A549 (cell line): ENCODE measurements around the gene AKT1S1. TPM values are rescaled to one million over a fixed set of nuclear protein-coding genes. Genes with fewer than 3 reads are reported as not detected.

Source experiments
- ATAC-seq, 2 experiments: fragments of 200-7000 bp in 1 of 2; fragments of >200 bp in 1 of 2; cut with Nextera tagmentation in 1 of 2; cut with Tn5 transposase in 1 of 2; 3 replicates each; pipeline versions ENCODE4 v1.8.0 to v1.9.1; 2018 to 2020; ENCODE audit warnings: mild to moderate bottlenecking in 1 of 2, moderate library complexity in 1 of 2
- CTCF ChIA-PET: fragments of 300-600 bp; sonication (Branson Sonifier 250); formaldehyde crosslinking; extraction: SDS; loops from one replicate; lab custom pipeline; 2021; ENCODE audit warnings: antibody characterized with exemption, inconsistent platforms; lab: Yijun Ruan, JAX
- POLR2A ChIA-PET: fragments of 350-600 bp; formaldehyde crosslinking; extraction: SDS; loops from one replicate; lab custom pipeline; 2021; ENCODE audit warnings: antibody characterized with exemption, inconsistent platforms; lab: Yijun Ruan, JAX
- DNase-seq, 2 experiments: peaks; one replicate each; pipeline versions ENCODE4 v3.0.0 to v3.0.0-alpha.2; 2011 to 2016; ENCODE audit warnings: low read depth in 1 of 2, low spot score in 1 of 2
- FAIRE-seq: peaks from 2 replicates; lab custom pipeline; 2011; peaks lifted over from hg19 to GRCh38; lab: Jason Lieb, UNC
- H3K27ac ChIP-seq, 2 experiments: fragments of >200 bp; sonication (Bioruptor Twin); formaldehyde crosslinking; 3 replicates each; pipeline ENCODE4 v1.5.1; 2016 to 2017
- H3K4me1 ChIP-seq: fragments of >200 bp; sonication (Bioruptor Twin); formaldehyde crosslinking; 3 replicates; pipeline ENCODE4 v1.6.1; 2016
- H3K4me2 ChIP-seq: fragments of >200 bp; sonication (Bioruptor Twin); formaldehyde crosslinking; 3 replicates; pipeline ENCODE4 v1.6.1; 2016
- H3K4me3 ChIP-seq: fragments of >200 bp; sonication (Bioruptor Twin); formaldehyde crosslinking; 3 replicates; pipeline ENCODE4 v1.5.1; 2016
- H3K9me3 ChIP-seq: fragments of >200 bp; sonication (Bioruptor Twin); formaldehyde crosslinking; 3 replicates; pipeline ENCODE4 v1.6.1; 2016
- BHLHE40 ChIP-seq: IDR thresholded peaks from 2 replicates; pipeline ENCODE4 v1.6.1; 2012; ENCODE audit warnings: low read depth, low read length, inconsistent platforms
- CBX2 ChIP-seq: fragments of 200-600 bp; sonication (generic); IDR thresholded peaks from 2 replicates; pipeline ENCODE4 v1.6.1; 2016; ENCODE audit warnings: low read depth, mild to moderate bottlenecking, borderline replicate concordance
- CBX8 ChIP-seq: fragments of 200-600 bp; sonication (generic); IDR thresholded peaks from 2 replicates; pipeline ENCODE4 v1.6.1; 2016
- CEBPB ChIP-seq, 2 experiments: fragments of >200 bp in 1 of 2; sonication (Bioruptor Twin) in 1 of 2; formaldehyde crosslinking in 1 of 2; IDR thresholded peaks; 2 replicates each; pipeline ENCODE4 v1.6.1; 2012 to 2016
- CHD2 ChIP-seq: fragments of 150-350 bp; IDR thresholded peaks from 2 replicates; pipeline ENCODE4 v1.6.1; 2014; ENCODE audit warnings: low read length; ENCODE audit not compliant: partially characterized antibody
- CHD4 ChIP-seq: fragments of 200-600 bp; sonication (generic); IDR thresholded peaks from 2 replicates; pipeline ENCODE4 v1.6.1; 2016; ENCODE audit warnings: antibody characterized with exemption, mild to moderate bottlenecking, borderline replicate concordance
- EHF ChIP-seq: fragments of 250-450 bp; sonication (Bioruptor Pico); IDR thresholded peaks from 2 replicates; pipeline ENCODE4 v1.5.0; 2020; ENCODE audit warnings: mild to moderate bottlenecking
- ELK1 ChIP-seq: fragments of 150-350 bp; IDR thresholded peaks from 2 replicates; pipeline ENCODE4 v1.6.1; 2014; ENCODE audit warnings: low read depth, mild to moderate bottlenecking, low read length
- EP300 ChIP-seq, 2 experiments: fragments of >200 bp; sonication (Bioruptor Twin); formaldehyde crosslinking; IDR thresholded peaks; 2 replicates in 1 of 2; 3 replicates in 1 of 2; pipeline ENCODE4 v1.6.1; 2016 to 2017
- FOSB ChIP-seq: fragments of 250-450 bp; sonication (Bioruptor Pico); IDR thresholded peaks from 2 replicates; pipeline ENCODE4 v1.5.0; 2020; ENCODE audit warnings: mild to moderate bottlenecking, moderate library complexity
- GATA3 ChIP-seq: IDR thresholded peaks from 2 replicates; pipeline ENCODE4 v1.6.1; 2012; ENCODE audit warnings: borderline replicate concordance
- HDAC2 ChIP-seq: fragments of 200-600 bp; sonication (generic); IDR thresholded peaks from 2 replicates; pipeline ENCODE4 v1.6.1; 2016
- HEYL ChIP-seq: fragments of 250-450 bp; sonication (Bioruptor Pico); IDR thresholded peaks from 2 replicates; pipeline ENCODE4 v1.8.0; 2021; ENCODE audit warnings: mild to moderate bottlenecking, moderate library complexity
- HOXA7 ChIP-seq: fragments of 250-450 bp; sonication (Bioruptor Pico); IDR thresholded peaks from 2 replicates; pipeline ENCODE4 v1.5.0; 2020; ENCODE audit warnings: mild to moderate bottlenecking, moderate library complexity
- HOXB13 ChIP-seq: fragments of 250-450 bp; sonication (Bioruptor Pico); IDR thresholded peaks from 2 replicates; pipeline ENCODE4 v1.5.0; 2020; ENCODE audit warnings: low read depth, mild to moderate bottlenecking, moderate library complexity
- JUN ChIP-seq, 2 experiments: fragments of >200 bp; sonication (Bioruptor Twin); formaldehyde crosslinking; IDR thresholded peaks; 2 replicates in 1 of 2; 3 replicates in 1 of 2; pipeline ENCODE4 v1.6.1; 2016 to 2017
- MAZ ChIP-seq: fragments of 150-350 bp; IDR thresholded peaks from 2 replicates; pipeline ENCODE4 v1.6.1; 2014; ENCODE audit warnings: antibody characterized with exemption, low read depth, low read length, borderline replicate concordance
- MYC ChIP-seq: IDR thresholded peaks from 2 replicates; pipeline ENCODE4 v1.6.1; 2012; ENCODE audit warnings: mild to moderate bottlenecking, inconsistent platforms, low read length, improper control_type of control experiment, borderline replicate concordance
- NR3C1 ChIP-seq: fragments of >200 bp; sonication (Bioruptor Twin); formaldehyde crosslinking; IDR thresholded peaks from 3 replicates; pipeline ENCODE4 v1.6.1; 2017
- PBX3 ChIP-seq: IDR thresholded peaks from 2 replicates; pipeline ENCODE4 v1.6.1; 2012
- POLR2AphosphoS2 ChIP-seq: conservative IDR thresholded peaks from 2 replicates; pipeline ENCODE4 v1.6.1; 2012; ENCODE audit warnings: low read length, improper control_type of control experiment, inconsistent platforms
- RARB ChIP-seq: fragments of 250-450 bp; sonication (Bioruptor Pico); IDR thresholded peaks from 2 replicates; pipeline ENCODE4 v1.8.0; 2021; ENCODE audit warnings: mild to moderate bottlenecking, moderate library complexity
- RCOR1 ChIP-seq: fragments of 150-350 bp; IDR thresholded peaks from 2 replicates; pipeline ENCODE4 v1.6.1; 2014; ENCODE audit warnings: antibody characterized with exemption, low read length, low read depth
- TFCP2L1 ChIP-seq: fragments of 250-450 bp; sonication (Bioruptor Pico); IDR thresholded peaks from 2 replicates; pipeline ENCODE4 v1.5.0; 2021; ENCODE audit warnings: mild to moderate bottlenecking
- ZC3H11A ChIP-seq: fragments of 450-650 bp; IDR thresholded peaks from 2 replicates; pipeline ENCODE4 v1.6.1; 2014; ENCODE audit warnings: antibody characterized with exemption, mild to moderate bottlenecking
- ZFP36 ChIP-seq: fragments of 450-650 bp; IDR thresholded peaks from 2 replicates; pipeline ENCODE4 v1.6.1; 2014; ENCODE audit warnings: borderline replicate concordance; ENCODE audit not compliant: partially characterized antibody
- ZSCAN20 ChIP-seq: fragments of 250-450 bp; sonication (Bioruptor Pico); IDR thresholded peaks from 2 replicates; pipeline ENCODE4 v1.8.0; 2022; ENCODE audit warnings: mild to moderate bottlenecking, moderate library complexity
- WGBS: methylation state at CpG from one replicate; pipeline ENCODE4 v1.1.6; 2017; ENCODE audit errors: missing lambda C conversion rate; 5-methylcytosine and 5-hydroxymethylcytosine counted together
- polyA plus RNA-seq, 4 experiments: library from polyadenylated mRNA; depleted of rRNA in 3 of 4; stranded (reverse); fragments of >200 nt; fragmentation: RNase III in 1 of 4; extraction: RNeasy Plus Mini Kit Qiagen cat#74134 plus additional on column Dnase treatment in 1 of 4; gene quantifications; 2 replicates in 3 of 4; 3 replicates in 1 of 4; pipeline ENCODE4 v1.2.3, GENCODE V29; 2011 to 2017
- TF ChIP-seq, protein P1 (sequence below): fragments of 250-450 bp; sonication (Bioruptor Pico); IDR thresholded peaks from 2 replicates; pipeline ENCODE4 v1.5.0; 2021; ENCODE audit warnings: mild to moderate bottlenecking, moderate library complexity, borderline replicate concordance
- TF ChIP-seq, protein P2 (sequence below): fragments of >200 bp; sonication (Bioruptor Twin); formaldehyde crosslinking; IDR thresholded peaks from 3 replicates; pipeline ENCODE4 v1.6.1; 2016
- TF ChIP-seq, protein P3 (sequence below): fragments of 200-600 bp; sonication (generic); IDR thresholded peaks from 2 replicates; pipeline ENCODE4 v1.6.1; 2016; ENCODE audit warnings: antibody characterized with exemption, mild to moderate bottlenecking, moderate library complexity

The AKT1S1 gene
- polyA plus RNA-seq, 2 of the 4 experiments (the other 2 are of a cell fraction), result 39.2 to 75.9 TPM

- TF ChIP-seq MYC (peak; percentile 62; the same call in 1 of the 2 replicates), JUN (IDR thresholded peaks at IDR 0.05) (peak; percentile 80 to 95; a peak in 4 of 5 replicates), HOXA7 (no peak), CBX2 (no peak), HEYL (CRISPR knock-in tag) (no peak), HOXB13 (no peak), TFCP2L1 (CRISPR knock-in tag) (peak; percentile 67; the same call in 1 of the 2 replicates), MAZ (peak; percentile 87; the same call in 1 of the 2 replicates), CHD2 (peak; percentile 26), EP300 (IDR thresholded peaks at IDR 0.05) (peak in 1 of 2 experiments; percentile 12; a peak in 1 of 5 replicates), FOSB (CRISPR knock-in tag) (0 out of 2 replicates have a peak, but pooled peaks have one; percentile 33), HDAC2 (no peak), CEBPB (IDR thresholded peaks at IDR 0.05) (0 out of 4 replicates have a peak, but pooled peaks of 1 of the 2 experiments have one; percentile 1)
- TF ChIP-seq, protein P1, sequence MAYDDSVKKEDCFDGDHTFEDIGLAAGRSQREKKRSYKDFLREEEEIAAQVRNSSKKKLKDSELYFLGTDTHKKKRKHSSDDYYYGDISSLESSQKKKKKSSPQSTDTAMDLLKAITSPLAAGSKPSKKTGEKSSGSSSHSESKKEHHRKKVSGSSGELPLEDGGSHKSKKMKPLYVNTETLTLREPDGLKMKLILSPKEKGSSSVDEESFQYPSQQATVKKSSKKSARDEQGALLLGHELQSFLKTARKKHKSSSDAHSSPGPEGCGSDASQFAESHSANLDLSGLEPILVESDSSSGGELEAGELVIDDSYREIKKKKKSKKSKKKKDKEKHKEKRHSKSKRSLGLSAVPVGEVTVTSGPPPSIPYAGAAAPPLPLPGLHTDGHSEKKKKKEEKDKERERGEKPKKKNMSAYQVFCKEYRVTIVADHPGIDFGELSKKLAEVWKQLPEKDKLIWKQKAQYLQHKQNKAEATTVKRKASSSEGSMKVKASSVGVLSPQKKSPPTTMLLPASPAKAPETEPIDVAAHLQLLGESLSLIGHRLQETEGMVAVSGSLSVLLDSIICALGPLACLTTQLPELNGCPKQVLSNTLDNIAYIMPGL (CRISPR knock-in tag), result no peak
- TF ChIP-seq, all 56 proteins: peak for 19
Measured at GRCh38 chr19:49866933-49867782, 10.0 kb downstream of the AKT1S1 start, which contains the start of gene PNKP (continued).

- ChIA-PET CTCF (interaction anchor here (1.2 to 2.6 kb wide), 3 partner anchors 9 to 55 kb away, joined by 3 to 13 read pairs (median 5); no protein-coding TSS in a partner anchor), POLR2A (interaction anchor here (0.5 to 1.3 kb wide), 4 partner anchors 11 to 1036 kb away, joined by 3 to 10 read pairs (median 3); partner anchors contain the start of genes AKT1S1 and PTOV1)
- H3K9me3 ChIP-seq, result no peaks in the 10 kb centered on the region
- H3K27ac ChIP-seq, result no peak overlapping the region
- no peak overlapping the region for H3K4me3 ChIP-seq
- ATAC-seq (no peak), DNase-seq (no peak), FAIRE-seq (no peak)
- WGBS, result 85% methylated on average over 13 of the region's 13 CpGs
- H3K4me2 ChIP-seq, result peak overlapping the region; percentile 77; the same call in 1 of the 3 replicates
- peaks cover 43% of the 10 kb centered on the region for H3K4me1 ChIP-seq
- TF ChIP-seq BHLHE40 (no peak), PBX3 (no peak), RCOR1 (no peak), RARB (CRISPR knock-in tag) (no peak), CBX8 (no peak), ZC3H11A (no peak), HOXA7 (no peak), GATA3 (no peak), ELK1 (no peak), NR3C1 (no peak), CHD2 (no peak), ZFP36 (no peak), CHD4 (0 out of 2 replicates have a peak, but pooled peaks have one; percentile 41), EHF (no peak), JUN (IDR thresholded peaks at IDR 0.05) (no peak), POLR2AphosphoS2 (no peak), ZSCAN20 (CRISPR knock-in tag) (no peak)
- TF ChIP-seq, protein P2, sequence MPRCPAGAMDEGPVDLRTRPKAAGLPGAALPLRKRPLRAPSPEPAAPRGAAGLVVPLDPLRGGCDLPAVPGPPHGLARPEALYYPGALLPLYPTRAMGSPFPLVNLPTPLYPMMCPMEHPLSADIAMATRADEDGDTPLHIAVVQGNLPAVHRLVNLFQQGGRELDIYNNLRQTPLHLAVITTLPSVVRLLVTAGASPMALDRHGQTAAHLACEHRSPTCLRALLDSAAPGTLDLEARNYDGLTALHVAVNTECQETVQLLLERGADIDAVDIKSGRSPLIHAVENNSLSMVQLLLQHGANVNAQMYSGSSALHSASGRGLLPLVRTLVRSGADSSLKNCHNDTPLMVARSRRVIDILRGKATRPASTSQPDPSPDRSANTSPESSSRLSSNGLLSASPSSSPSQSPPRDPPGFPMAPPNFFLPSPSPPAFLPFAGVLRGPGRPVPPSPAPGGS, result no peak
- TF ChIP-seq, protein P3, sequence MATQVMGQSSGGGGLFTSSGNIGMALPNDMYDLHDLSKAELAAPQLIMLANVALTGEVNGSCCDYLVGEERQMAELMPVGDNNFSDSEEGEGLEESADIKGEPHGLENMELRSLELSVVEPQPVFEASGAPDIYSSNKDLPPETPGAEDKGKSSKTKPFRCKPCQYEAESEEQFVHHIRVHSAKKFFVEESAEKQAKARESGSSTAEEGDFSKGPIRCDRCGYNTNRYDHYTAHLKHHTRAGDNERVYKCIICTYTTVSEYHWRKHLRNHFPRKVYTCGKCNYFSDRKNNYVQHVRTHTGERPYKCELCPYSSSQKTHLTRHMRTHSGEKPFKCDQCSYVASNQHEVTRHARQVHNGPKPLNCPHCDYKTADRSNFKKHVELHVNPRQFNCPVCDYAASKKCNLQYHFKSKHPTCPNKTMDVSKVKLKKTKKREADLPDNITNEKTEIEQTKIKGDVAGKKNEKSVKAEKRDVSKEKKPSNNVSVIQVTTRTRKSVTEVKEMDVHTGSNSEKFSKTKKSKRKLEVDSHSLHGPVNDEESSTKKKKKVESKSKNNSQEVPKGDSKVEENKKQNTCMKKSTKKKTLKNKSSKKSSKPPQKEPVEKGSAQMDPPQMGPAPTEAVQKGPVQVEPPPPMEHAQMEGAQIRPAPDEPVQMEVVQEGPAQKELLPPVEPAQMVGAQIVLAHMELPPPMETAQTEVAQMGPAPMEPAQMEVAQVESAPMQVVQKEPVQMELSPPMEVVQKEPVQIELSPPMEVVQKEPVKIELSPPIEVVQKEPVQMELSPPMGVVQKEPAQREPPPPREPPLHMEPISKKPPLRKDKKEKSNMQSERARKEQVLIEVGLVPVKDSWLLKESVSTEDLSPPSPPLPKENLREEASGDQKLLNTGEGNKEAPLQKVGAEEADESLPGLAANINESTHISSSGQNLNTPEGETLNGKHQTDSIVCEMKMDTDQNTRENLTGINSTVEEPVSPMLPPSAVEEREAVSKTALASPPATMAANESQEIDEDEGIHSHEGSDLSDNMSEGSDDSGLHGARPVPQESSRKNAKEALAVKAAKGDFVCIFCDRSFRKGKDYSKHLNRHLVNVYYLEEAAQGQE, result no peak
Measured at GRCh38 chr19:49864890-49865289, 12.3 kb downstream of the AKT1S1 start.
